NT2/D1 (cell line): ENCODE results near the gene PGM2.

ENCODE experiments used
- DNase-seq: peaks from one replicate; pipeline ENCODE4 v3.0.0-alpha.2; 2011; ENCODE audit warnings: low read depth, low spot score
- H3K27me3 ChIP-seq: 2 replicates; pipeline ENCODE4 v1.6.0; 2011; ENCODE audit warnings: mild to moderate bottlenecking; ENCODE audit not compliant: insufficient read length, insufficient read depth
- H3K36me3 ChIP-seq: 2 replicates; pipeline ENCODE4 v1.6.1; 2011; ENCODE audit warnings: mild to moderate bottlenecking, low read length, mixed read lengths; ENCODE audit not compliant: insufficient read depth, insufficient read length
- H3K4me1 ChIP-seq: 2 replicates; pipeline ENCODE4 v1.5.1; 2011; ENCODE audit not compliant: insufficient read depth, insufficient read length
- H3K4me3 ChIP-seq: 2 replicates; pipeline ENCODE4 v1.5.1; 2011; ENCODE audit warnings: low read depth; ENCODE audit not compliant: insufficient read length
- H3K9ac ChIP-seq: 2 replicates; pipeline ENCODE4 v1.6.0; 2011; ENCODE audit warnings: low read depth; ENCODE audit not compliant: insufficient read length
- H3K9me3 ChIP-seq: 2 replicates; pipeline ENCODE4 v1.5.1; 2011; ENCODE audit warnings: mild to moderate bottlenecking, low read length; ENCODE audit not compliant: insufficient read depth
- SUZ12 ChIP-seq: IDR thresholded peaks from 2 replicates; pipeline ENCODE4 v1.6.1; 2011; ENCODE audit not compliant: insufficient read length, insufficient read depth; ENCODE audit errors: extremely low read depth
- YY1 ChIP-seq: IDR thresholded peaks from 2 replicates; pipeline ENCODE4 v1.6.1; 2011; ENCODE audit not compliant: insufficient read length, insufficient read depth
- ZNF274 ChIP-seq: IDR thresholded peaks from 2 replicates; pipeline ENCODE4 v1.6.1; 2011; ENCODE audit warnings: mild to moderate bottlenecking, low read depth, low read length

Gene PGM2

DNA sequence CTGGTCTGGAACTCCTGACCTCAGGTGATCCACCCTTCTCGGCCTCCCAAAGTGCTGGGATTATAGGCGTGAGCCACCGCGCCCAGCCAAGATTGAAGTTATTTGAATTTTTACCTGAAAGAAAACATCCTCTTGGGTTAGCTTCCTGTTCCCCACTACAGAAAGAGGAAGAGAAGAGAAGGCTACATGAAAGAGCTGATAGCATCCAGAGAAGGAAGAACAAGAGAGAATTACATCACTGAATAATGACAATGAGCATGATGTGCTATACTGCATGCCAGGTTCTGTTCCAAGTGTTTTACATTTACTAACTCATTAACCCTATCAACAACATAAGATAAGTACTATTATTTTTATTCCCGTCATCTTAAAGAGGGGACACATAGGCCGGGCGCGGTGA, 52.9 kb downstream of the PGM2 start:
- TF ChIP-seq ZNF274, result no peak
- no peak for TF ChIP-seq YY1
- no peak for TF ChIP-seq SUZ12
- no peak overlapping the region for H3K4me3 ChIP-seq
- no peaks in the 10 kb centered on the region for H3K27me3 ChIP-seq
- H3K9ac ChIP-seq, result no peak overlapping the region
- no peaks in the 10 kb centered on the region for H3K4me1 ChIP-seq
- no peaks in the 10 kb centered on the region for H3K36me3 ChIP-seq
- no peaks in the 10 kb centered on the region for H3K9me3 ChIP-seq
- DNase-seq, result no peak

- TF ChIP-seq YY1, result no peak
- TF ChIP-seq ZNF274, result no peak
- H3K4me1 ChIP-seq, result no peaks in the 10 kb centered on the region
- no peaks in the 10 kb centered on the region for H3K9me3 ChIP-seq
- H3K9ac ChIP-seq, result no peak overlapping the region
- no peaks in the 10 kb centered on the region for H3K27me3 ChIP-seq
- no peak for DNase-seq
- H3K4me3 ChIP-seq, result no peak overlapping the region
- H3K36me3 ChIP-seq, result no peaks in the 10 kb centered on the region
These were observed 55.3 kb downstream of the PGM2 start for GRCh38 chr4:37881811-37882210.

DNA sequence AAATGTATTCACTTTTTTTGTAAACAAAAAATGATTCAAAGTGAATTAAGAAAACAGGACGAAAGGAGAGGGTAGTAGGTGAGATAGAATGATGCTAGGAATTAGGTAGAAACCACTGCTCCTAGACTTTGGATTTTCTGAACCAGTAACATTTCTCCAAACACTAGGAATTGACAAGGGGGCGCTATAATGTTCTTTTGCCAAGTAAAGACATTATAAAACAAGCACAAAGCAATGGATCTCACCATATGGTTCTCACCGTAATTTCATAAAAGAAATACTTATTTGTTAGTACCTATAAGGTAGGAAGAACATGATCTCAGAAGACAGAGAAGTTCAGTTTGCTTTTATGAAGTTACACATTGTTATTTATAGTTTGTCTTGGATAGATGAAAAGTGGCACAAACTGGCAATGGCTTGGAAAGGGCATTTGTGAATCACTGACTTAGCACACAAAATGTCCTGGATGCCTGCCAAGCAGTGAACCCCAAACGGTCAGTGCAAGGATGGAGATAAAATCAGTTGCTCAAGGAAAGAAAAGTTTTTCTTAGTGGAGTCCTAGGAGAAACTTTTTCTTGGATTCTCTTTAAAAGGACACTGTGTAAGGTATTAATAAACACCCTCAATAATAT, 56.3 kb downstream of the PGM2 start:
- Histone ChIP-seq H3K36me3 (no peaks in the 10 kb centered on the region), H3K4me3 (no peak overlapping the region), H3K4me1 (no peaks in the 10 kb centered on the region), H3K9me3 (no peaks in the 10 kb centered on the region), H3K27me3 (peaks cover 4% of the 10 kb centered on the region), H3K9ac (no peak overlapping the region)
- no peak for DNase-seq
- TF ChIP-seq ZNF274 (no peak), YY1 (no peak), SUZ12 (no peak)

DNA sequence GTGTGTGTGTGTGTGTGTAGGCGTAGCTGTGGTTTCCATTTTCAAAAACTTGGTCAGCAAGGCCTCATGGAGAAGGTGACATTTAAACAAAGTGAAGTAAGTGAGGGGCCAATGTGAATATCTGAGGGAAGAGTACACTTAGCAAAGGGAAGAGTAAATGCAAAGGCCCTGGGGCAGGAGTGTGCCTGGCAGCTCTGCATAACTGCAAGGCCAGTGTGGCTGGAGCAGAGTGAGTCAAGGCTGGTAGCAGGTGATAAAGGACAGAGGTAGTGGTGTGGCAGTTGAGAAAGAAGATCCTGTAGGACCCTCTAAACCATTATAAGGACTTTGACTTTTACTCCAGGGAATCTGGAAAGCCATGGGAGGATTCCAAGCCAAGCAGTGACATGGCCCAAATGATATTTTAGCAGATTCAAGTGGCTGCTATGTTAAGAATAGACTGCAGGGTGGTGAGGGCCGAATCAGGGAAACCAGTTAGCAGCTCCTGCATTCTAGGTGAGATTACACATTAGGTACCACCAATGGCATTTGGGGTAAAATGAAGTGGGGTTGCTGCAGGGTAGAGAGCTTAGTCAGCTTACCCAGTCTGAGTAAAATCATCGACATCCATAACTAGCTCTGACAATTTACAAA, 58.5 kb downstream of the PGM2 start:
- TF ChIP-seq SUZ12, result no peak
- no peak for TF ChIP-seq ZNF274
- TF ChIP-seq YY1, result no peak
- Histone ChIP-seq H3K27me3 (peaks cover 26% of the 10 kb centered on the region), H3K4me3 (no peak overlapping the region), H3K9me3 (no peaks in the 10 kb centered on the region), H3K9ac (no peak overlapping the region), H3K4me1 (no peaks in the 10 kb centered on the region), H3K36me3 (no peaks in the 10 kb centered on the region)
- DNase-seq, result no peak

- H3K4me1 ChIP-seq, result no peaks in the 10 kb centered on the region
- H3K4me3 ChIP-seq, result no peak overlapping the region
- H3K27me3 ChIP-seq, result peaks cover 31% of the 10 kb centered on the region
- no peak for TF ChIP-seq ZNF274
- no peak for TF ChIP-seq SUZ12
- TF ChIP-seq YY1, result no peak
- H3K9me3 ChIP-seq, result no peaks in the 10 kb centered on the region
- H3K36me3 ChIP-seq, result no peaks in the 10 kb centered on the region
- no peak overlapping the region for H3K9ac ChIP-seq
- no peak for DNase-seq
These were observed 59.0 kb downstream of the PGM2 start for GRCh38 chr4:37885496-37885895.

GRCh38 chr4:37889849-37890800, 63.6 kb downstream of the PGM2 start:
- H3K27me3 ChIP-seq, result peaks cover 59% of the 10 kb centered on the region
- no peaks in the 10 kb centered on the region for H3K9me3 ChIP-seq
- no peaks in the 10 kb centered on the region for H3K4me1 ChIP-seq
- H3K4me3 ChIP-seq, result peak overlapping the region; percentile 40
- peak overlapping the region; percentile 56 for H3K9ac ChIP-seq
- H3K36me3 ChIP-seq, result no peaks in the 10 kb centered on the region
- no peak for DNase-seq
- TF ChIP-seq ZNF274 (no peak), SUZ12 (no peak), YY1 (no peak)

DNA sequence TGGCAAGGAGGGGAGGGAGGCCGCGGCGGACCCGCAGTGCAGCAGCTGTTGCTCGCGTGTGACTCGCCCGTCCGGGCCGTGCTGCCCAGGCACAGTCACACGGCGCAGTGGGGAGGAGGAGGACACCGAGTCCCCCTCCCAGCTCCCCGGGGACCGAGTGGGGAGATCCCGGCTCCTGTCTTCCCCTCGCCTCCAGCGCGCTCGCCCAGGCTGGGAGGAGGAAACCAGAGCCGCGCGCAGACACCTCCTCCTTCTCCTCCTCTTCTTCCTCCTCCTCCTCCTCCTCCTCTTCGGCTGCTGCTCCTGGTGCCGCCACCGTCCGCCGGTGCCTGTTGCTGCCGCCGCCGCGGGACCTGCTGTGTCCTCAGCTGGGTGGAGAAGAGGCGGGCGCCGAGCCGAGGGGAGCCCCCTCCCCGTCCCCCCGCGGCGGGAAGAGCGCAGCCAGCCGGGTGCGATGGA, 64.3 kb downstream of the PGM2 start, which contains the start of gene TBC1D1:
Gene TBC1D1 (plus strand): TSS at position 284 of the 459 bp plus-strand sequence. CDS start 11,012 bp downstream, outside the sequence.
- TF ChIP-seq SUZ12 (no peak), ZNF274 (no peak), YY1 (no peak)
- peak within 1 kb of the TSS; percentile 40 for H3K4me3 ChIP-seq
- no peaks in the 10 kb centered on the region for H3K36me3 ChIP-seq
- peaks cover 59% of the 10 kb centered on the region for H3K27me3 ChIP-seq
- no peaks in the 10 kb centered on the region for H3K9me3 ChIP-seq
- DNase-seq, result no peak
- peak within 1 kb of the TSS; percentile 56 for H3K9ac ChIP-seq
- H3K4me1 ChIP-seq, result no peaks in the 10 kb centered on the region
